ENCODE results near the gene GIMAP8. TPM values are rescaled to one million over a fixed set of nuclear protein-coding genes. Genes with fewer than 3 reads are reported as not detected.
"Not testable (repeated sequence)": the region's sequence is repeated elsewhere in the genome, so short reads cannot be mapped to it uniquely, and the experiment has no call there.

The GIMAP8 gene
- total RNA-seq, 1 donor from 2014 or later, result not detected

GRCh38 chr7:150451097-150451793, 815 bp downstream of the GIMAP8 start:
- Mint-ChIP-seq H3K9me3 (ENCODE audit: low read depth) (peaks cover under 1% of the 10 kb centered on the region), H3K4me3 (ENCODE audit: unreplicated experiment) (no peak overlapping the region), H3K27me3 (ENCODE audit: low read depth) (peaks cover 28% of the 10 kb centered on the region), H3K4me1 (ENCODE audit: low read depth) (peaks cover 10% of the 10 kb centered on the region), H3K27ac (ENCODE audit: unreplicated experiment) (no peak overlapping the region), H3K36me3 (ENCODE audit: low read depth) (peaks cover under 1% of the 10 kb centered on the region)
- no peak for TF ChIP-seq CTCF (IDR thresholded peaks at IDR 0.05)
- no peak for DNase-seq (ENCODE audit: low spot score)

- Mint-ChIP-seq H3K27me3 (ENCODE audit: low read depth) (peaks cover 28% of the 10 kb centered on the region), H3K27ac (ENCODE audit: unreplicated experiment) (no peak overlapping the region), H3K36me3 (ENCODE audit: low read depth) (peaks cover 3% of the 10 kb centered on the region), H3K4me1 (ENCODE audit: low read depth) (peaks cover 6% of the 10 kb centered on the region), H3K4me3 (ENCODE audit: unreplicated experiment) (no peak overlapping the region), H3K9me3 (ENCODE audit: low read depth) (peaks cover 4% of the 10 kb centered on the region)
- TF ChIP-seq CTCF (IDR thresholded peaks at IDR 0.05), result no peak
- DNase-seq (ENCODE audit: low spot score), result no peak
These were observed 1.5 kb downstream of the GIMAP8 start for GRCh38 chr7:150451833-150452461.

- peaks cover 28% of the 10 kb centered on the region for H3K27me3 Mint-ChIP-seq (ENCODE audit: low read depth)
- no peak overlapping the region for H3K4me3 Mint-ChIP-seq (ENCODE audit: unreplicated experiment)
- DNase-seq (ENCODE audit: low spot score), result no peak
- peaks cover 4% of the 10 kb centered on the region for H3K9me3 Mint-ChIP-seq (ENCODE audit: low read depth)
- peaks cover 6% of the 10 kb centered on the region for H3K4me1 Mint-ChIP-seq (ENCODE audit: low read depth)
- H3K36me3 Mint-ChIP-seq (ENCODE audit: low read depth), result peaks cover 3% of the 10 kb centered on the region
- no peak overlapping the region for H3K27ac Mint-ChIP-seq (ENCODE audit: unreplicated experiment)
- TF ChIP-seq CTCF (IDR thresholded peaks at IDR 0.05), result no peak
These were observed 2.8 kb downstream of the GIMAP8 start for GRCh38 chr7:150453181-150453580.

- no peak for TF ChIP-seq CTCF (IDR thresholded peaks at IDR 0.05)
- DNase-seq (ENCODE audit: low spot score), result no peak
- Mint-ChIP-seq H3K27ac (ENCODE audit: unreplicated experiment) (no peak overlapping the region), H3K27me3 (ENCODE audit: low read depth) (peaks cover 23% of the 10 kb centered on the region), H3K36me3 (ENCODE audit: low read depth) (peaks cover 3% of the 10 kb centered on the region), H3K4me3 (ENCODE audit: unreplicated experiment) (no peak overlapping the region), H3K4me1 (ENCODE audit: low read depth) (peaks cover 2% of the 10 kb centered on the region), H3K9me3 (ENCODE audit: low read depth) (peaks cover 4% of the 10 kb centered on the region)
These were observed 3.5 kb downstream of the GIMAP8 start for GRCh38 chr7:150453892-150454291.

- H3K4me1 Mint-ChIP-seq (ENCODE audit: low read depth); H3K27me3 Mint-ChIP-seq (ENCODE audit: low read depth); H3K36me3 Mint-ChIP-seq (ENCODE audit: low read depth); DNase-seq (ENCODE audit: low spot score); H3K27ac Mint-ChIP-seq (ENCODE audit: unreplicated experiment); H3K4me3 Mint-ChIP-seq (ENCODE audit: unreplicated experiment): not testable (repeated sequence)
- peaks cover 18% of the 10 kb centered on the region for H3K9me3 Mint-ChIP-seq (ENCODE audit: low read depth)
These were observed 6.6 kb downstream of the GIMAP8 start for GRCh38 chr7:150457064-150457463.

Data from chondrocyte (in vitro differentiated cells).